NCI-H446 (cell line): ENCODE results near the gene MSANTD1.
"Not testable (repeated sequence)": the region's sequence is repeated elsewhere in the genome, so short reads cannot be mapped to it uniquely, and the experiment has no call there.

Experiments
- DNase-seq, 2 experiments: peaks; one replicate each; lab custom pipeline; 2025; lab: John Stamatoyannopoulos, UW

MSANTD1 gene

DNA sequence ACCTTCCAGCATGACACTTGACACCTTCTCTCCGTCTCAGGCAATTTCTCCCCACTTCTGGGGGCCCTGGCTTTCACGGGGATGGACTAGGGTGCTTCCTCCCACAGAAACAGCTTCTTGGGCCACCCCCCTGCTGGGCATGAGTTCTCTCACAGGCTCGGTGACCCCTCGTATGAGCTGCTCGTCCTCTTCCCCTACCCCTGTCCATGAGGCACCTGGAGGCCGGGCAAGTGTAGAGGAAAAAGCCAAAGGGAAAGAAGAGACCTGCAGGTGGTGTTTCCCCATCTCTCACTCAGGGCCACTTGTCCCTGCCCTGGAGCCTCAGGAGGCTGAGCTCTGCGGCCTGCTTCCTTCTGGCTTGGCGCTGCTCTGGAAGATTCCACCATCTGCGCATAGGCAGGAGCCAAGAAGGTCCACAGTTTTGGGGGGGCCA lies 41.9 kb downstream of the MSANTD1 start:
- DNase-seq = no peak

DNA sequence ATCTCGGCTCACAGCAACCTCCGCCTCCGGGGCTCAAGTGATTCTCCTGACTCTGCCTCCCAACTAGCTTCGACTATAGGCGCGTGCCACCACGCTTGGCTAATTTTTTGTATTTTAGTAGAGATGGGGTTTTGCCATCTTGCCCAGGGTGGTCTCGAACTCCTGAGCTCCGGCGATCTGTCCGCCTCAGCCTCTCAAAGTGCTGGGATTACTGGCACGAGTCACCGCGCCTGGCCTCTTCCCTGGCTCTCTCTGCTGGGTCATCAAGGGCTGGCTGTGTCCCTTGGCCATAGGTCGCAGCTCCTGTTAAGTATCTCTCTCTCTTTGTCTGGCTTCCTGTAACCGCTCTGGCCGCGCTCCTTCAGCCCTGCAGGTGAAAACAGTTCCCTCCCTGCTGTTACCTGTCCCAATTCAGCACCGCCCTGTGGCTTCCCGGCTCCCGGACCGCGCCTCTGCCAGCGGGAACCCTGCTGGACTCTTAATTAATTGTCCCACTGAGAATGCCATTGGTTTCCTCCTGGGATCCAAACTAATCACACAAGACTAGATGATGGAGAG lies 42.5 kb downstream of the MSANTD1 start:
- DNase-seq = no peak

DNA sequence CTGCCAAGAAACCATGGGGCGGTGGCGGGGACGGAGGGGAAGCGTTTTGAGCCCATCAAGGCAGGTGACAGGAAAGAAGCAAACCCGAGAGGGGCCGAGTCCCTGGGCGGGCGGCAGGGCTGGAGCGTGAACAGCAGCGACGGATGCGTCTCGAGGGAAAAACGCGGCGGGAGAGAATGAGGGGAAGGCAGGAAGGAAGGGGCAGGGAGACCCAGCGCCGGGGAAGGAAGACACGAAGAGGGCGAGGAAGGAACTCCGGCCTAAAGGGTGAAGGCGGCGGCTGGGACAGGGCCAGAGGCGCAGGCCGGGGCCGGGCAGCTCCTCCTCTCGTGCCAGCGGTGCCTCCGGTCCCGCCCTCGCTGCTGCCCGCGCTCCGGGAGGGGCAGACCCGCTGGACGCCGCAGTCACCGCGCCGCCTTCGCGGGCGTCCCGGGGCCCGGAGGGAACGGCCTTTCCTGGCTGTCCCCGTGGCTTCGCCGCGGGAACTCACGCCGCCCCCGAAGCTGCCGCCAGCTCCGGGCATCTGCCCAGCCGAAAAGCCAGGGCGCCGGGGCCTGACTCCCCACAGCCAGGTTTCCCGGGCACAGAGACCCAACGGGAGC lies 43.1 kb downstream of the MSANTD1 start:
- DNase-seq = no peak

DNA sequence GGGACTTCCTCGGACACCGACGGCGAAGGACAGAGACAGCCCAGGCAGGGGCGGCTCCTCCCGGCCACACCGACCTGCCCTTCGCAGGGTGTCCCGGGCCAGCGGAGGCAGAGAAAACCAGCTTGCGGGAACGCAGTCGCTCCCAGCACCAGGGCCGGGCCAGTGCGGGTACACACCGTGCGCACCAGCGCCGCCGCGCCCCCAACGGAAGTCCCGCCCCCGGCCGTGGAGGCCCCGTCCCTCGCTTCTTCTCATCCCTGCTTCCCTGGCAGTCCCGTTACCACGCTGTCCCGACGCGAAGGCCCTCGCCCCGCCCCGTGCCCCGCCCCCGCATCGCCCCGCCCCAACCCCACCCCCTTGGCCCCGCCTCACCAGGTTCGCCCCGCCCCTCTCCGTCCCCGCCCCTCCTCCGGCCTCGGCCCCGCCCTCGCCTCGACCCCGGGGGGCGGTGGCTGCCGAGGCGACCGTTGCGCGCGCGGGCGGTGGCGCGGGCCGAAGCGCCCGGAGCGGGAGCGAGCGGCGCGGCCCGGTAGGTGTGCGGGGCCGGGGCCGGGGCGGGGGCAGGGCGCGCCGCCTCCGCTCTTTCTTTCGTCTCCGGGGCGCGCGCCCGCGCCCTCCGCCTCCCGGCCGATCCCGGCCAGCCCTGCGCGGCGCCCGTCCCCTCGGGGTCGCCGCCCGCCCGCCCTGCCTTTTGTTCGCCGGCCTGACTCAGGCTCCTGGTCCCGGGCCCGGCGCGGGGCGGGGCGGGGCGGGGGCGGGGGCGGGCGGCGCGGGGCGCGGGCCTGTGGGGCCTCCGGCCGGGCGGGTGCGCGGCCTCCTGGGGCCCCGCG lies 43.8 kb downstream of the MSANTD1 start, which contains the start of gene RGS12:
Gene RGS12, plus strand, starts transcription at position 451 of the 830 bp plus-strand sequence. CDS start 23,150 bp downstream, outside the sequence.
- DNase-seq = peak in 1 of 2 experiments; percentile 85

DNA sequence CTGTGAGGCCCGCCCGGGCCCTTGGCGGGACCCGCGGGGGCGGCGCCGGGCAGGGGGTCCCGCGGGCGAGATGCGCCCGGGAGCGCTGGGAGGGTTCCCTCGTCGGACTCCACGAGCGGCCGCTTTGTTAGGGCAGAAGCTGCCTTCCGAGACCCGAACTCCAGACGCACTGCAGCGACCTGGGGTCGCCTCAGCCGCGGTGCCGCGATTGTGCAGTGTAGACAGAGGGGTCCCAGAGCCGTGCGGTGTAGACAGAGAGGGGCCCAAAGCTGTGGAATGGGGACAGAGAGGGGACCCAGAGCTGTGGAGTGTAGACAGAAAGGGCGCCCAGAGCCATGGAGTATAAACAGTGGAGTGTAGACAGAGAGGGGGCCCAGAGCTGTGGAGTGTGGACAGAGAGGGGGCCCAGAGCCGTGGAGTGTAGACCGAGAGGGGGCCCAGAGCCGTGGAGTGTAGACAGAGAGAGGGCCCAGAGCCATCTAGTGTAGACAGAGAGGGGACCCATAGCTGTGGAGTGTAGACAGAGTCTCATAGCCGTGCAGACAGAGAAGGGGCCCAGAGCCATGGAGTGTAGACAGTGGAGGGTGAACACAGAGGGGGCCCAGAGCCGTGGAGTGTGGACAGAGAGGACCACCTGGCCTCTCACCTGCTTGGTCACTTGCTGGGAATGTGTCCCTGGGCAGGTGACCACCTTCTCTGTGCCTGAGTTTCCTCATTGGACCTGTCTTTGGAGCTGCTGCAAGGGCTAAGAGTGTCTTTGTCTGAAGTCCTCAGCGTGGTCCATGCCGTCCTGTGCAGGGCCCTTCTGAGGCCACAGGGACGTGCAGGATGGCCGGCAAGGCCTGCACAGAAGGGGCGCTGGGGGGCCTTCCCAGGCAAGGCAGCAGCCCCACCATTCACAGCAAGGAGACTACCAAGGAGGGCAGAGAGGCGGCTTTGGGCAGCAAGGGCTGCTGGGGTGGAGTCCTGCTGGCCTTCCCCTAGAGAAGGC lies 44.7 kb downstream of the MSANTD1 start:
- DNase-seq = no peak

DNA sequence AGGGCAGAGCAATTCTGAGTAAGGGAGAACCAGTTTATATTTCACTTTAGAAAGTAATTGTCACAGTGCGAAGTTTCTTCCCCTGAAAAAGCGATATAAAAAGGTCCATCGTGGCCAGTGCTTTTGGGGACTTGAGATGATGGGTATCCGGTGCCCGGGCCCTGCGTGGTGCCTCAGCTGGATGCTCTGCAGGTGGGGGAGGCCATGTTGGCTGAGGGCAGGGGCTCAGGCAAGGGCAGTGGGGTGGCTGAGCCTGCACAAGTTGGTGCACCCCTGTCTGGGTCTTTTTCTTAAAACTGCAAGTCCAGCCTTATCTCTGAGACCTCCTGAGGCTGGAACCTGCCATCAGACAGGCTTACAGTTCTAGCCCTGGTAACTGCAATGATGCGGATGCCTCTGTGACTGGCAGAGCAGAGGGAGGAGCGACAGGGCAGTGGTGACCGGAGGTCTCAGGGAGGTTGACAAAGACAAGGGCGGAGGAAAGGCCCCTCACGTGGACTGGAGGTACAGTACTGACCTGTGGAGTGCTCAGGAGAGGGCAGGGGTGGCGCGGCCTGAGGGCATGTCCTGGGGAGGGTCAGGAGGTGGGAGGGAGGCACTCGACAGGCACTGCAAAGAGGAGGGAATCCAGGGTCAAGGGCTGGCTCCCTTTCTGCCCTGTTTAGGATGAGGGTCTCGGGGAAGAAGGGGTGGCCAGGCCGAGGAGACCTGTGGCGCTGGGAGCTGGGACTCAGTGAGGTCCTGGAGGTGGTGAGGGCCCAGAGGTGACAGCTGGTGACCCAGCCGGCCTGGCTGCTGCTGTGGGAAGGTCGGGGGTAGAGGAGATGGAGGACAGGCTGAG lies 45.7 kb downstream of the MSANTD1 start:
- no peak for DNase-seq

DNA sequence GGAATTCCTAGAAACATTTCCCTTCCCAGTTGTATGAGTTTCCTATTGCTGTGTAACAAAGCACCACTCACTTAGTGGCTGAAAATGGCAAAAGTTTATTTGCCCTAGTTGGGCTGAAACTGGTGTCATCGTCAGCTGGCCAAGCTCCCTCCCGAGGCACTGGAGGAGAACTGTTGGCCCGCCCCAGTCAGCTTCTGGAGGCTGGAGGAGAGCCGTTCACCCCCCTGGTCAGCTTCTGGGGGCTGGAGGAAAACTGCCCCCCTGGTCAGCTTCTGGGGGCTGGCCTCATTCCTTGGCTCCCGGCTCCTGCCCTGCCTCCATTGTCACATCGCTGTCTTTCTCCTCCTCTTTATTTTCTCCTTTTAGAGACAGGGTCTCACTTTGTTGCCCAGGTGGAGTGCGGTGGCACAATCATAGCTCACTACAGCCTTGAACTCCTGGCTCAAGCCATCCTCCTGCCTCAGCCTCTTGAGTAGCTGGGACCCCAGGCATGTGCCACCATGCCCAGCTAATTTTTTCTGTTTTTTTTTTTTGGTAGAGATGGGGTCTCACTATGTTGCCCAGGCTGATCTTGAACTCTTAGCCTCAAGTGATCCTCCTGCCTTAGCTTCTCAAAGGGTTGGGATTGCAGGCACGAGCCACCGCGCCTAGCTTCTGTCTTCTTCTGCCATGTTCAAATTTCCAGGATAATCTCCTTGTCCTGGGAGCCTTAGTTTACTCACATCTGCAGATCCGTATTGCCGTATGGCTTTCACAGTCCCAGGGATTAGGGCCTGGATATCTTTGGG lies 47.1 kb downstream of the MSANTD1 start:
- DNase-seq = no peak

DNA sequence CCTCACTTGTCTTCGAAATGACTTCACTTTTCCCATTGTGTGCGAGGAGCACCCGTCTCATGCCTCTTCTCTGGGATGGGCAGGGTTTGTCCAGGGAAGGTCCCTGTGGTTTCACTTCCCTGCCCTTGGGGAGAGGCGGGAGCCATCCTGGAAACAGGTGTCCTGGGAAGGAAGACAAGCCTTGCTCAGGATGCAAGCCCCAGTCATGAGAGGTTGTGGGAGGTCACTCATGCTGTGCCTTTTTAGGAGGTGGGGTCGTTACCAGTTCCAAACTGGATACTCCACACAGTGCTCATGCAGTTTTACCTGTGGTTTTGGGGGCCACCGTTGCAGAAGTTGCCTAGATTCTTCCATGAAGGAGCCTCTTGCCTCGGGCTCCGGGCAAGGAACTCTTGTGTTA lies 47.7 kb downstream of the MSANTD1 start:
- no peak for DNase-seq

DNA sequence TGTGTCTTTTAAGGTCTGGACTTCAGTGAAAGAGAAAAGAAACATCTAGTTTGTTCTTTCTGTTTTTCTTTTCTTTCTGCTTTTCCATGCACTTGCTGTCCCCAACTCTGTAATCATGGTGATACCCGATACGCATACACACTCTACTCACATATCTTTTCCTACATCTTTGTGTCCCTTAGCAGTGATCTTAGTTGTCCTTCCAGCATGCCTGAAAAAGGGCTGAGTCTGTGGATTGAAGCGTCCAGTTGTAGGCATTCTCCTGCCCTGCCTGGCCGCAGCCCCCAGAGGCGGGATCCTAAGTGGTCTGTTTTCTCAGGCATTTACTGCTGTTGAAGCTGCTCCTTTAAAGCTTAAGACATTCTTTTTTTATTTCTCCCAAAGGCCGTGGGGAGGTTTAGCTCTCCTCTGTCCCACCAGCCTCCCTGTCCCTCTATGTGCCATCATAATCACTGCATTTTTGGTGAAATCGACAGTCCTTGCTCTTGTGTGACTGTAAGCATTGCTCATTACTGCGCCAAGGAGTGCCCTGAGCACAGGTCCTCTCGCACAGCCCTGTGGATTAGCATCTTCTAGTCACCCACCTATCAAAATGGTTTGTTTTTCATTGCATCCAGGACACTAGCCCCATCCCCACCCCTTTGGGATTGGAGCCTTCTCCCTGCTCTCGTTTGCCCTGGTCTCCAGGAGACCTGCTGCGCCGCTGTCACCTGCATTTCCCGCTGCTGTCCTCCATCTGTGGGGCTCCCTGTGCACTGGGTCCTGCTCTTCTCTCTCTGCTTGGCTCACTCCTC lies 48.3 kb downstream of the MSANTD1 start:
- no peak for DNase-seq

DNA sequence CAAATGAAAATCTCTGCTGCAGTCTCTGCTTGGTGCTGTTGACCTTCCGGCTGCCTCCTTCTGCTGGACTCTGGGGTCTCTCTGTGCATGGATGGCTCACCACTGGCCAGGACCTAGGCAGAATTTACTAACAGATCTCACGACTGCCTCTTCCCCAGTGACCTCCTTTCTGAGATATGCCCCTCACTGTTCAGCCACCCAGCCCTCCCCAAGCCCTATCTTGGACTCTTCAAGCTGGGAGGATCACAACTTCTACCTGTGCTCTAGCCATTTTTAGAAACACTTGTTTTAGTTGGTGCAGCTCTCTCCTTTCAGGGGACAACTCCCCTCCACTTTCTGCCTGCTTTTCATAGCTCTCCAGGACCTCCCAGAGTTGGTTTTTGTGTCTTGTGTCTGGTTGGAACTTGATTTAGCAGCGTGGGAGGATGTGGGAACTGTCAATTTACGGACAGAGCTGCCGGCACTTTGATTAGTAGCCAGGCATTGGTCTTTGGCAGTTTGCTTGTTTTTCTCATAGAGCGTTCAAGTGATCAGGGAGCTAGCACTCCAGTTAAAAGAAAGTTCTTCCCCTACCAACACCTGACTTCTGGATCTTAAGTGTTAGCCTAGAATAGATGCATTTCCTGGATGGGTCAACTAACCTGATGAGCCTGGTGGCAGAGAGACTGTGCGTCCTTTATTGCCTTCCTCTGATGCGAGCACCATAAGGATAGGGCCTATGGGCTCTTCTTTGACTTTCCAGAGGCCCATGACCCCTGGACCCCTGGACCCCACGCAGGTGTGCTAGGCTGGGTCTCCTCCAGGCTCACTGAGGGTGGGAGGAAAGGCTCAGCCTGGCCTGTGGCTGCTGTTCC lies 50.4 kb downstream of the MSANTD1 start:
- no peak for DNase-seq

DNA sequence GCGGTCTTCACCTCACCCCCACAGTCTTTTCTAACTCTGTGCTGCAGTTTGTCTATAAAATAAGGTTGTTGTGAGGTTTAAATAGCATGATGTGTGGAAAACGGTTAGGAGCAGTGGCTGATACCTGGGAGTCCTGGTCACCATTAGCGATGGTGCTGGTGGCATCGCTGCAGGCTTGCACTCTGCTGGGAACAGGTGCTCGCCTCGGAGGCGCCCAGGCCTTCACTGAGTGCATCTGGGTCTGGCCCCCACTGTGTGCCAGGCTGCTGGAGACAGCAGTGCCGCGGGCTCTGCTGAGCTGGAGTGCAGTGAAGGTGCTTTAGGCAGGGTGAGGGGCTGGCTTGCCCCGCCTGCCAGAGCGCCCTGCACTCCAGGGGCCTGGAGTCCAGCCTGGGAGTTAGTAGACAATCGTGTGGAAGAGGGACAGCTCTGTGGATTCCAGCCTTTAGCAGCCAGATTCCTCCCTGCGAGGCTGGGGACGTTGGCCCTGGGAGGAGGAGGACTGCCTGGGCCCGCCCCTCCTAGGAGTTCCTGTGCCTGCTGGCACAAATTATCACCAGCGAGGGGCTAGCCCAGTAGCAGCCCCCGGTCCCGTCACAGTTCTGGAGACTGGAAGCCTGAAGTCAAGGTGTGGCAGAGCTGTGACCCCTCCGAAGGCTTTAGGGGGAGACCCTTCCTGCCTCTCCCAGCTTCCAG lies 51.2 kb downstream of the MSANTD1 start:
- no peak for DNase-seq

DNA sequence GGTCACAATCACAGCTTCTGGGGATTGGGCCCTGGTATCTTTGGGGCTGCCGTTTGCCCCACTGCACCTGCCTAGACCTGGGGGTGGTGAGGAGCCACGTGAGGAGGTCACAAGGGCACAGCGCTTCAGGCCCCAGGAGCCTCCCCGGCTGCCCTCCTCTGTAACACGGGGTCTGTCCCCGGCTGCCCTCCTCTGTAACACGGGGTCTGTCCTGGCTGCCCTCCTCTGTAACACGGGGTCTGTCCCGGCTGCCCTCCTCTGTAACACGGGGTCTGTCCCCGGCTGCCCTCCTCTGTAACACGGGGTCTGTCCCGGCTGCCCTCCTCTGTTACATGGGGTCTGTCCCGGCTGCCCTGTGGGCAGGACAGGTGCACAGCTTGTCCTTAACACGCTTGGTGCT lies 51.9 kb downstream of the MSANTD1 start:
- not testable (repeated sequence) for DNase-seq

DNA sequence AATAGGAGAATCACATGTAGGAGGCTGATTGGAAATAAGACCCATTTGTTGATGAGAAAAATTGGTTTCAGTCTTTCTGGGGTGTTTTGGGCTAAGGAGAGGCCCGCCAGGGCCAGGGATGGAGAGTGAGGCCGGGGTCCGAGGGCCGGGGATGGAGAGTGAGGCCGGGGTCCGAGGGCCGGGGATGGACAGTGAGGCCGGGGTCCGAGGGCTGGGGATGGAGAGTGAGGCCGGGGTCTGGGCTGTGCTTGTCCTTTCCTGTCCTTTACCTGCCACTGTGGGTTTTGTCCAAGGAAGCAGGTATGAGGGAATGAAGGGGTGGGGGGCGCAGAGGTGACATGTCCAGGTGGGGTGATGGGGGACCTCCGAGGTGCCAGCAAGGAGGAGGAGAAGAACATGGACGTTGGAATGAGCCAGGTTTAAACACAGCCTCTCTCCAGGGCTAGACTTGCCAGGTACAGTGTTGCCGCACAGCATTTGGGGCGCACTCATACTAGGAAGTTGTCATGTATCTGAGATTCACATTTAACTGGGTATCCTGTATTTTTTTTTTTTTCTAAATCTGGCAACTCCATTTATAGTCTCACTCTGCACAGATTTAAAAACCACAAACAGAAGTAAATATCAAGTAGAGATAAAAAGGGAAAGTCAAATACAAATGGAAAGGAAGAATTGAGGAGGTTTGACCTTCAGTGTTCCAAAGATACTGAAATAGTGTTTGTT lies 52.7 kb downstream of the MSANTD1 start:
- DNase-seq = no peak

DNA sequence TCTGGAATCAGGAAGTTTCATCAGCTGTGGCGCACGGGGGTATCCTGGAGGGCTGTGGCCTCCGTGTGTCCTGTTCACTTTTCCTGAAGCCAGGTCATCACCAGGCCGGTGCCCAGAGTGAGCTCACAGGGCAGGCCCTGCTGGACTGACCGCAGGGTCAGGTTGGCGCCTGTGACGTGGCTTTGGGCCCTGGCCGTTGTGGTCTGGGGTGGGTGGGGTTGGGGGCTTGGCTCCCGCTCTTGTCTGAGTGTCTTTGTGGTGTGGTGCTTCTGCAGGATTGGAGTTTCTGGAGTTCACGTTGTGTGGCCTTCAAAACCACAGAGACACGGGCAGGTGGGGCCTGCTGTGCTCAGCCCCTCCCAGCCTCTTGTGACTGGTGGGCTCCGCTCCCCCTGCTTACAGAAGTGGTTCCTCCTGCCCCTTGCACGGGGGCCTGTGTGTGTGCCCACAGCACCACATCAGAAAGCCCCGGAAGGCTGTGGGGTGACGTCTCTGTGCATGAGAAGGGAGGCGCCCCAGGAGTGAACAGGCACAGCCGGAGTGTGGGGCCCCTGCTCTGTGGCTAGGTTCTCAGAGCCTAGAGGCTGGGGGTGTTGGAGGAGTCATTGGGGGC lies 53.3 kb downstream of the MSANTD1 start:
- DNase-seq = no peak

DNA sequence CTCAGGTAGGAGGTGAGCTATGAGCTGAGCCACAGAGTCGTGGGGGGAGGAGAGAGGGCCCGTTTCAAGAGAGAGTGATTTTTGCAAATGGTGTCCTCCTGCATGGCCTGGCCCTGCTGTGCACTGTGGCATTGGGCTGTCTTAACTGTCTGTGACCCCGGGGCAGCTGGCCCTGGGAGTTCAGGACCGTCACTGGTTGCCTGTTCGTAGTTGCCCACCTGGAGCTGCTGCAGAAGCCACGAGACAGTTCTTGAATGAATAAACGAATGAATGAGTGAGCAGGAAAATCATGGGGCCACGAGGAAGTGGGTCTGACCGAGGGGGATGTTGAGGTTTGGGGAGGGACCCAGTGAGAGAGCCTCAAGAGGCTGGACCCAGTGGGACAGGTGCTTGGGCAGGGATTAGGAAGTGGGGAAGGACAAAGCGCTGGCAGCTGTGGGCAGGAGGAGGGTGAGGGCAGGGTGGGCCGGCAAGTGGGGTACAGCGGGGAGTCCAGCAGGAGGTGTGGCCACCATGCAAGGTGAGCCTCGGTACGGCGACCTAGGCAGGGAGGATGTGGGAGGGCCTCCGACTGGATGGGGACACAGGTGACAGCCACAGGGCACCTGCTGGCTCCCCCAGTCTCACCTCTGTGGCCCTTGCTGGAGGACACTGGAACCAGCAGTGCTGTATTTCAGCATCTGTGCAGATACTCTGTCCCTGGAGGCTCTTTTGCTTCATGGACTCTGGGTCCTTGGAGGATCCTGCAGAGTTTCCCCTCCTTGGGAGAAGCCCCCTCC lies 54.0 kb downstream of the MSANTD1 start:
- DNase-seq = no peak

DNA sequence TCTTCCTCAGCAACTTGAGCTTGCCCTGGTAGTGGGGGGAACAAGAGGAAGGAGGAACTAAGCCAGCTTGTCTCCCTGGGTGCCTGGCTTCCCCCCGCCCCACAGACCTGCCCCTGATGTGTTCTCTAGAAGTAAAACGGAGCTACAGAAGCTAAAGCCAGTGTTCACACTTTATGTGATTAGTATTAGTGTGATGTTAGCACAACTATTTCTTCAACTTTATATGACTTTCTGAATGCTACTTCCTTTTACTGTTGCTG lies 54.5 kb downstream of the MSANTD1 start:
- DNase-seq = no peak
